T-helper 1 cell treated with Interleukin-12 subunit alpha and Interleukin-12 subunit beta and Interleukin-4 antibody, amounts not matched to agents 30 ng/mL and 1 ng/mL, for 36 hours (primary cell): ENCODE measurements around the gene MALL. TPM values are rescaled to one million over a fixed set of nuclear protein-coding genes. Genes with fewer than 3 reads are reported as not detected.
"Not testable (repeated sequence)": the region's sequence is repeated elsewhere in the genome, so short reads cannot be mapped to it uniquely, and the experiment has no call there.

ENCODE experiments used
- intact Hi-C: fragments of 100-400 bp; cut with micrococcal nuclease; formaldehyde crosslinking; loops from one replicate; pipeline ENCODE4 v1.15.1; 2024
- total RNA-seq: library from RNA; stranded (reverse); gene quantifications from 2 replicates; pipeline ENCODE4 v1.2.3, GENCODE V29; 2022

MALL gene
- total RNA-seq, 1 donor from 2014 or later = not detected

DNA sequence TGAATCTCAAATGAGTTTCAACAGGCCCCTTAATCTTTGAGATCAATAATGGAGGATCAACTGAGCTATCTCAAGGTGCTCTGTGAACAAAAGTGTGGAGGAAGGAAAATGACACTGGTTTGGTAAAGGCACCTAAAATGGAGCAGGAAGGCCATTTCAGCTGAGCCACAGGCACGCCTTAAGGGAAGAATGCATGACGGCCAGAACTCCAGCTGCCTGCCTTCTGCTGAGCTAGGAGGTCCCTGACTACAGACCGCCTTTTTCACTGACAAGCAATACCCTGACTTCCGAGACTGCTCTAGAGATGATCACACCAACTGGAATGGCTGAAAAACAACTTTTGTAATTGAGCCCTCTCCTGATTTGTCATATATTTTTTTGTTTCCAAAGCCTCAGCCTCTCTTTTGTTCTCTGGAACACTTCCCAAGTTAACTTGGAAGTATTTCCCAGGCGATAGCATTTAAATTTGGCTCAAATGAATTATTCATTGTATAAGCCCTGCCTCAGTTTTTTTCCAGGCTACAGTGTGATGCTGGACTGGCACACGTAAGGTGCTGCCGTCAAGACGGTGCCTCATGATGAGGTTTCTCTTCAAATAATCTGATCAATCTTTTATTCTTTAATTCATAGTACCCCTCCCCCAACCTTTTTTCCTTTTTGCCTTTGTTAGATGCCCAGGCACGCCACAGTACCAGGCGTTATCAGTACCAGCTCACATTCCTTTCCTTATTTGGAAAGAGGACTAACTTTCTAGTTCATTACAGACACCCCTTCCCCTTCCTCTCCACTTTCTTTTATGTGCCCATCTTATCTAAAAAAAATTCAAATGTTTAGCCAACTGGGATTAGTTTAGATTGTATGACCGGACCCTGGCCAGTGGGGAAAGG is 60.9 kb downstream of the MALL start:
- intact Hi-C loops = not testable (repeated sequence)

DNA sequence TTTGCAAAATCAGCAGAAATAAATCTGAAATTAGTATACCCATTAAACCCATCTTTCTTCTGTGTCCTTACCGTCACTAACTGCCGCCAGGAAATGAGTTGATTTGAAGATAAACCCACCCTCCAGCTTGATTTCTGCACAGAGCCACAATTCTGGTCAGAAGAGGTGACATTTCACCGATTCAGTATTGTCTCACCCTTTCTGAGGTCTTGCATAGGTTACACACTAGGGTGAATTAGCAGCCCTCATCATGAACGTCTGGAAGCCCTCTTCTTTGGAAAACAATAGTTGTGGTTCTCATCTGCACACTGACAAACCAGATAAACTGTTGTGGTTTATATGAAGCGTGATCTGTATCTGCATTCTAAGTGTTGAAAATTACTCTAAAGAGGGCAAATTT is 61.9 kb downstream of the MALL start:
- intact Hi-C loops = not testable (repeated sequence)

GRCh38 chr2:110052166-110052565 is 63.5 kb downstream of the MALL start:
- intact Hi-C loops = not testable (repeated sequence)

DNA sequence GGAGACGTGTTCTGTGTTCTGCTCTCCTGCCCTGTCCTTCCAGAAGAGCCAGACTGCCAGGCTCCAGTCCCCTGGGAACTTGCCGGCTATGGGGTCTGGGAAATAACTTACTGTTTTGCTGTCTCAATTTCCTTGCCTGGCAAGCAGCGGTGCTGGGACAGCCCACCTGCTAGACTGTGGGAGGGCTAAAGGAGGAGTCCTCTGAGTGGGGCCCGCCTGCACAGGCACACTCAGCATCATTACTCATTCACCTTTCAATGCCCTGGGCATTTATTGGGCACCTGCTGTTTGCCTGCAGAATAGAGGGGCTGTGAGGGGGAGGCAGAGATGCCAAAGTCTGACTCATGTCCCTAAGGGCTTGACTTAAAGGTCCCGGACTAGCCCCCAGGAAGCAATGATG is 65.4 kb downstream of the MALL start:
- intact Hi-C loops = not testable (repeated sequence)

DNA sequence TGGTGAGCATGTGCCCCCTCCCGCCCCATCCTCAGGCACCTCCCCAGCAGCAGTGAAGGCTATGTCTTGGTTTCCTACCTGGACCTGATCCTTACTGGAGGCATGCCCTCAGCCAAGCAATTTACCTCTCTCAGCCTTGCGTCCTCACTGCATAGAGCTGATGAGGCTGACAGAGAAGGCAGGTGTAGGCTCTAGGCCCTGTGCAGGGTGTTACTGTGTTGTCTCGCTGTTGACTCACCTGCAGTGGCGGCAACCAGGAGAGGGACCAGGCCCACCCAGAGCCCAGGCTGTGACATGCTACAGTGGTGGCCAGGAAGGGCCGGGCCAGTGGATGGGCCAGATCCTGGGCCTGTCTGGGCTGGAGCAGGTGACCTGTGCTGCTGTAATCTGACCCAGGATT is 65.9 kb downstream of the MALL start:
- intact Hi-C loops = not testable (repeated sequence)

DNA sequence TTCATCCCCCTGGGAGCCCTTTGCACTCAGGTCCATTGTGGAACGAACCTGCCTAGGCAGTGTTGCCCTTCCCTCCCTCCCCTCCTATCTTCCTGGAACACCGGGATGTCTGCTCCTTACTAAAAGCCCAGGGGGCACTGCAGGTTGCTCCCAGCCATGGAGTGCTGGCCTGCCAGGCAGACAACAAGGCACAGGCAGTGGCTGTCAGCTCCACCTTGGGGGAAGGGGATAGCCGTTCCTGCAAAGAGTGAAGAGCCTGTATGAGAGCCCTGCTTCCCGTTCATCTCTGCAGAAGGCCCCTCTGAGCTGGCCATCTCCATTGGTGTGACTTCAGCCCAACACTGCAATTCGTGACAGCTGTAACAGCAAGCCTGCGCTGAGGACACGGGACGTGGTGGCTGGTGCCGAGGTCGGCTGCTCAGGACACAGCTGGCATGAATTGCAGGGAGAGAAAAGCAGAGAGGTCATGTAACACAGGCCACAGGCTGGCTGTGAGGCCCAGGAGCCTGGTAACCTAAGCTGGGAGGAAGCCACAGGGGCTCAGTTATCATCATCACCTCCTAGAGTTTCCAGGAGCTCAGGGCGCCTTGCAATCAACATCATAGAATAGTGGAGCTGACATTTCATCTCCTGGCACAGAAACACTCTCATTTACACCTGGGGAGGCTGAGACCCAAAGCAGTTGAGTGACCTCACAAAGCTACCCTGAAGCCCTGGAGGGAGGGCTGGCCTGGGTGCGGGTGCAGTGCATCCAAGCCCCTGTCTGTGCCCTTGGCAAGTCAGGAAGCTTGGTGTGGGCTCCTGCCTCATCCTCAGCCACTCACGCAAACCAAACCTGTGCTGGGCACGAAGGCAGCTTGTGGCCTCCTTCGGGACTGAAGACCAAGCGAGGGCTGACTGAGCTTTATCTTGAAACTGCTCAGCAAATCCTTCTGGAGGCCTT is 67.1 kb downstream of the MALL start:
- intact Hi-C loops = not testable (repeated sequence)

GRCh38 chr2:110047225-110047624 is 68.4 kb downstream of the MALL start:
- intact Hi-C loops = not testable (repeated sequence)

DNA sequence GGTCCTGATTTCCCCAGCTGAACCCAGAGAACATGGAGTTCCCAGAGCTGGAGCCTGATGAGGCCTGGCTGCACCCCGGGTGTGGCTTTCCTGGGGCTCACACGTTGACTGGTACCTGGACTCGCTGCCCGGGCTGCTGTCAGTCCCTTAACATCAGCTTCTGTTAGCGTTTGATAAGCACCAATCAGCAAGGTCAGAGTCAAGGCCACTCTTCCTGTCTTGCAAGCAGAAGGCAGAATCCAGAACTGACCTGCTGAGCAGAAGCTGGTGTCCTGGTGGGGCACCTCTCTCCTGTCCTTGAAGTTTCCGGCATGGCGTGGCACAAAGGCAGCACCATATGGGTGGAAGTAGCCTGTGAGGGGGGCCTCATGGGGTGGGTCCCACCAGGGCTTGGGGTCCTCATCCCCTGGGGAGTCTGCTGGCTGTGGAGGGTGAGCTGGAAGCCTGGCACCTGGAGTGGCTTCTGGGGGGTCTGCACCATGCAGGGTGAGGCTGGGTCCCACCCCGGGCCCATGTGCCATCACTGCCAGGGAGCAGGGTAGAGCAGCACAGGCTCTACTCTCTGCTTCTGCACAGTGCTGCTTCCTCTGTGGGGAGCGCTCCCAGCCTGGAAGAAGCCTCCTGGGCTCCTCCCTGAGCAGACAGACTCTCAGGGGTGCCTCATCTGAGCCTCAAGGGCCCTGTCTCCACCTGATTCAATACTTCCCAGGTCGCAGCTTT is 73.5 kb downstream of the MALL start:
- intact Hi-C loops = not testable (repeated sequence)

DNA sequence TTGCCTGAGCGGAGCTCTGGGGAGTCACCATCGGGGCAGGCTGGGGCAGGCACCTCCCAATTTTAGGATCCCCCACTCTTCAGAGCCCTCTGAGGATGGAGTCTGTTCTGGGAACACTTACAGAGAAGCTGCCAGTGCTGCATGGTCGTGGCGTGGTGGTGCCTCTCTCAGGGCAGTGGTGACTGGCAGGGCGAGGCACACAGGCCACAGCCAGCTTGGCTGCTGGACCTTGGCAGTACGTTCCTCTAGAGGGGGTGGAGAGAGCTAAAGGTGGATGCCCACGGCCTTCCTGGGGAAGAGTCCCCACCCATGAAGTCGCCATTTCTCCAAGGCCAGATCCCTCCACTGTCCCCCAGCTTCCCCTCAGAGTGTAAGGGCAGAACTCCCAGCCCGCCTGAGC is 78.3 kb downstream of the MALL start:
- intact Hi-C loops = not testable (repeated sequence)

GRCh38 chr2:110035384-110035783 is 80.2 kb downstream of the MALL start:
- intact Hi-C loops = not testable (repeated sequence)

DNA sequence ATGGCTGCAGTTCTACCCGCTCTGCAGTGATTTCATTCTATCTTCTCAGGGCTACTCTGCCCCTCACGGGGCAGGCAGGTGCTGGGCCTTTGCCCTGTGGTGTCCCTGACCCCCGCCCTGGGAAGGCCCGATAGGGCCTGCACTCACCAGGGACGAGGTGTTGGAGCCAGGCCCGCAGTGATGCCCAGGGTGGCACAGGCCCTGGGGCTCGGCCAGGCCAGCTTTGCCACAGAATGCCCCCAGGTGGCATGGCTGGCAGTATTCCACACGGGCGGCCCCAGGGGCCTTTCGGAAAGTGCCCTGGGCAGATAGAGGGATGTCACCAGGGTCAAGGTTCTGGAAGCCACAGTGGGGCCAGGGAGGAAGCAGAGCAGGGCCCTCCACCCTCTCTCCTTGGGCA is 80.7 kb downstream of the MALL start:
- intact Hi-C loops = not testable (repeated sequence)

Other genes with a start within 250 kb of the MALL start
- 0.27 and 0.59 TPM in 2 replicates for gene LIMS3, start 217.1 kb downstream of the MALL start, total RNA-seq
- 0.12 and 0.15 TPM in 2 replicates for gene NPHP1, start 89.2 kb upstream of the MALL start, total RNA-seq
- gene MTLN, start 96.7 kb upstream of the MALL start, total RNA-seq = 38.5 and 44.4 TPM in 2 replicates